Peyer's patch (tissue), 4 donors: ENCODE data around the gene GALNT9.

Experiments used
- POLR2A ChIP-seq, 2 donors: fragments of 450-650 bp; IDR thresholded peaks; one replicate each; pipeline ENCODE4 v1.5.1; 2017; ENCODE audit warnings: antibody characterized with exemption in 2 of 2, mild to moderate bottlenecking in 2 of 2, moderate library complexity in 2 of 2
- TF ChIP-seq, protein P1 (sequence below), 6 experiments: fragments of 450-650 bp in 4 of 6; fragments of 200-600 bp in 2 of 6; sonication (generic) in 1 of 6; IDR thresholded peaks; one replicate each; pipeline ENCODE4 v1.5.1; 2017 to 2019; ENCODE audit warnings: antibody characterized with exemption in 6 of 6, mild to moderate bottlenecking in 3 of 6, moderate library complexity in 1 of 6

DNA sequence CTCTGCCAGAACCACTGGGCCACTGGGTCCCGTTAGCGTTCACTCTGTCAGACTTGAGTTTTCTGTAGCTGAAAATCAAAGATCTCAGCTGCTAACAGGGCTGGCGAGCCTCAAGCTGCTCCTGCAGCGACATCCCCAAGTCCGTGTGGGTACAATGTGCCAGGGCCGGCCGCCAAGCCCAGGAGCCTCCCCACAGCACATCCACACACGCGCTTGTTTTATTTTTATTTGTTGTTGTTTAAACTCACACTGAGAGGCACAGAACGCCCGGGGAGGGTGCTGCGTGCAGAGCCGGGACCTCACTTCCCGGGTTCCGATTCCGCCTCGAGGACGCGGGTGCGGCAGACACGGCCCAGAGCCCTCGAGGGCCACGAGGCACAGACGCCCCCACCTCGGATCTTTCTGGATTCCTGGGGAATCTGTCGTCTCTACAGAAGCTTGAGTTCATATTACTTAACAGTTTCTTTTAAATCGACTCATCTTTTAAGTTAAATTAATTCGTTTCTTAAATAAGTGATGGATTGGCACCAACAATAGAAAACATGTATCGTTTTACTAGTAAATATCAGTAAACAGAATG is 9.3 kb downstream of the GALNT9 start:
- TF ChIP-seq, protein P1, sequence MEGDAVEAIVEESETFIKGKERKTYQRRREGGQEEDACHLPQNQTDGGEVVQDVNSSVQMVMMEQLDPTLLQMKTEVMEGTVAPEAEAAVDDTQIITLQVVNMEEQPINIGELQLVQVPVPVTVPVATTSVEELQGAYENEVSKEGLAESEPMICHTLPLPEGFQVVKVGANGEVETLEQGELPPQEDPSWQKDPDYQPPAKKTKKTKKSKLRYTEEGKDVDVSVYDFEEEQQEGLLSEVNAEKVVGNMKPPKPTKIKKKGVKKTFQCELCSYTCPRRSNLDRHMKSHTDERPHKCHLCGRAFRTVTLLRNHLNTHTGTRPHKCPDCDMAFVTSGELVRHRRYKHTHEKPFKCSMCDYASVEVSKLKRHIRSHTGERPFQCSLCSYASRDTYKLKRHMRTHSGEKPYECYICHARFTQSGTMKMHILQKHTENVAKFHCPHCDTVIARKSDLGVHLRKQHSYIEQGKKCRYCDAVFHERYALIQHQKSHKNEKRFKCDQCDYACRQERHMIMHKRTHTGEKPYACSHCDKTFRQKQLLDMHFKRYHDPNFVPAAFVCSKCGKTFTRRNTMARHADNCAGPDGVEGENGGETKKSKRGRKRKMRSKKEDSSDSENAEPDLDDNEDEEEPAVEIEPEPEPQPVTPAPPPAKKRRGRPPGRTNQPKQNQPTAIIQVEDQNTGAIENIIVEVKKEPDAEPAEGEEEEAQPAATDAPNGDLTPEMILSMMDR (IDR thresholded peaks at IDR 0.05): no peak
- TF ChIP-seq POLR2A (IDR thresholded peaks at IDR 0.05): no peak
